CD4-positive, alpha-beta T cell treated with Interleukin-10 for 1 hour (primary cell): ENCODE measurements around the gene TAP1.

Experiments used
- DNase-seq: peaks from one replicate; pipeline ENCODE4 v3.0.0-alpha.2; 2020

TAP1 gene

DNA sequence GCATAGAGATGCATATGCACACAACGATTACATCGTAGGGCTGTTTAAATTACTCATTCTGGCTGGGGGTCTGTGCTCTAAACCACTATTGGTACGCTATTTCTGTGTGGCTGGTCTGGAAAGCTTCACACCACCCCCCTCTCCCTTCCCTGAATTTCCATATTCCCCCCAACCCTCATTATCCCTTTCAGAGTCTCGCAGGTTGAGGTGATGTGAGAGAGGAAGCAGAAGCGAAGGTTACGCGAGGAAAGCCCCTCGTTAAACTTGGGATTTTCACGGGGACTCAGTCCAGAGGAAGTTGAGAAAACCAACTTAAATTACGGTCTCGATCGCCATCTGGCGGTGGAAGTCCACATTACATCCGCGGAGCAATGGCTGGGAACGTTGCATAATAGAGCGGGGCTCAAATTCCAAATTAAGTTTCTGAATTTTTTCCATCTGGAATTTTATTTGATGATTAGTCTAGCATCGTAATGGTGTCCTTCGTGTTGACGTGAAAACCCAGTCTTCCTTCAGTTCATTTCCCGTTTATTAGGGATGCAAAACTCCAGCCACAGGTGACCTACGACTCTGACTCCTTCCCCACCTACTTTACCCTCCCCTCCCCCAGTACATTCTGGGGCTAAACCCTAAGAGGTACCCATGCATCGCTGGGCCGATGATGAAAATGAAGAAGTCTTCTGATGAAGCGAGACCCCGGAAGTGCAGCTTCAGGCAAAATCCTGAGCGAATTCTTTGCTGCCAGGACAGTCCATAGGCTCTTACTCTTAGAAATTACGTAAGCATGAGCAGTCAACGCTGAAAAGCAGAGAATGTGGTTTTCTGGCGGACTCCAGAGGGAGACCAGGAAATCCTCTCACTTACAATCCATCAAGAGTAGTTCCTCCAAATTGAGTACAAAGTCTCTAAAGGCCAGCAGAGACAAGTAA is 56.4 kb downstream of the TAP1 start:
- peak; percentile 78 for DNase-seq
